ENCODE data around the gene GPR183.
"Not testable (repeated sequence)": the region's sequence is repeated elsewhere in the genome, so short reads cannot be mapped to it uniquely, and the experiment has no call there.

Gene GPR183

DNA sequence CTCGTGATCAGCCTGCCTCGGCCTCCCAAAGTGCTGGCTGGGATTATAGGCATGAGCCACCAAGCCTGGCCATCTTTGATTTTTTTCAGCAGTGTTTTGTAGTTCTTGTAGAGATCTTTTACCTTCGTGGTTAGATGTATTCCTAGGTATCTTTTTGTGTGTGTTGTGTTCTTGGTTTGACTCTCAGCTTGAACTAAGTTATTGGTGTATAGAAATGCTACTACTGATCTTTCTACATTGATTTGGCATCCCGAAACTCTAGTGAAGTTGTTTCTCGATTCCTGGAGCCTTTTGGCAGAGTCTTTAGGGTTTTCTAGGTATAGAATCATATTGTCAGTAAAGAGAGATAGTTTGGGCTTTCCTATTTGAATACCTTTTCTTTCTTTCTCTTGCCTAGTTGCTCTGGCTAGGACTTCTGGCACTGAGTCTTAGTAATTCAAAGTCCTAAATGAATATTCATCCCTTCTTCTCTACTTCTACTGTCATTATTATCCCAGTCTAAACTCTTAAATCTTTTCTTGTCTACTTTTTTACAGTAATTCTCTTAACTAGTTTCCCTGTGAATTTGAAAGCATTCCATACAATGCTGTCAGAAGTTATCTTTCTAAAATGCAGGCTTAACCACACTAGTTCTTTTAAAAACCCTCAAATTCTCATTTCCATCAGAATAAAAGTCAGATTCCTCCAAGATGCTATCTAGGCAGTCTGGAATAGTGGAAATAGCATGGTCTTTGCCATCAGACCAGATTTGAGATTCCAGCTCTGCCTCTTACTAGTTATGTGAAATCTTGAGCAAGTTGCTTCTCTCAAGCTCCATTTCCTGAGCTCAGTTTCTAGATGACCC is 56.0 kb downstream of the GPR183 start (continued):
- TF ChIP-seq, protein P1, sequence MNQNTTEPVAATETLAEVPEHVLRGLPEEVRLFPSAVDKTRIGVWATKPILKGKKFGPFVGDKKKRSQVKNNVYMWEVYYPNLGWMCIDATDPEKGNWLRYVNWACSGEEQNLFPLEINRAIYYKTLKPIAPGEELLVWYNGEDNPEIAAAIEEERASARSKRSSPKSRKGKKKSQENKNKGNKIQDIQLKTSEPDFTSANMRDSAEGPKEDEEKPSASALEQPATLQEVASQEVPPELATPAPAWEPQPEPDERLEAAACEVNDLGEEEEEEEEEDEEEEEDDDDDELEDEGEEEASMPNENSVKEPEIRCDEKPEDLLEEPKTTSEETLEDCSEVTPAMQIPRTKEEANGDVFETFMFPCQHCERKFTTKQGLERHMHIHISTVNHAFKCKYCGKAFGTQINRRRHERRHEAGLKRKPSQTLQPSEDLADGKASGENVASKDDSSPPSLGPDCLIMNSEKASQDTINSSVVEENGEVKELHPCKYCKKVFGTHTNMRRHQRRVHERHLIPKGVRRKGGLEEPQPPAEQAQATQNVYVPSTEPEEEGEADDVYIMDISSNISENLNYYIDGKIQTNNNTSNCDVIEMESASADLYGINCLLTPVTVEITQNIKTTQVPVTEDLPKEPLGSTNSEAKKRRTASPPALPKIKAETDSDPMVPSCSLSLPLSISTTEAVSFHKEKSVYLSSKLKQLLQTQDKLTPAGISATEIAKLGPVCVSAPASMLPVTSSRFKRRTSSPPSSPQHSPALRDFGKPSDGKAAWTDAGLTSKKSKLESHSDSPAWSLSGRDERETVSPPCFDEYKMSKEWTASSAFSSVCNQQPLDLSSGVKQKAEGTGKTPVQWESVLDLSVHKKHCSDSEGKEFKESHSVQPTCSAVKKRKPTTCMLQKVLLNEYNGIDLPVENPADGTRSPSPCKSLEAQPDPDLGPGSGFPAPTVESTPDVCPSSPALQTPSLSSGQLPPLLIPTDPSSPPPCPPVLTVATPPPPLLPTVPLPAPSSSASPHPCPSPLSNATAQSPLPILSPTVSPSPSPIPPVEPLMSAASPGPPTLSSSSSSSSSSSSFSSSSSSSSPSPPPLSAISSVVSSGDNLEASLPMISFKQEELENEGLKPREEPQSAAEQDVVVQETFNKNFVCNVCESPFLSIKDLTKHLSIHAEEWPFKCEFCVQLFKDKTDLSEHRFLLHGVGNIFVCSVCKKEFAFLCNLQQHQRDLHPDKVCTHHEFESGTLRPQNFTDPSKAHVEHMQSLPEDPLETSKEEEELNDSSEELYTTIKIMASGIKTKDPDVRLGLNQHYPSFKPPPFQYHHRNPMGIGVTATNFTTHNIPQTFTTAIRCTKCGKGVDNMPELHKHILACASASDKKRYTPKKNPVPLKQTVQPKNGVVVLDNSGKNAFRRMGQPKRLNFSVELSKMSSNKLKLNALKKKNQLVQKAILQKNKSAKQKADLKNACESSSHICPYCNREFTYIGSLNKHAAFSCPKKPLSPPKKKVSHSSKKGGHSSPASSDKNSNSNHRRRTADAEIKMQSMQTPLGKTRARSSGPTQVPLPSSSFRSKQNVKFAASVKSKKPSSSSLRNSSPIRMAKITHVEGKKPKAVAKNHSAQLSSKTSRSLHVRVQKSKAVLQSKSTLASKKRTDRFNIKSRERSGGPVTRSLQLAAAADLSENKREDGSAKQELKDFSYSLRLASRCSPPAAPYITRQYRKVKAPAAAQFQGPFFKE (tag by site-specific recombination; IDR thresholded peaks at IDR 0.05; ENCODE audit: borderline replicate concordance), result no peak
- TF ChIP-seq ZFP37 (tag by site-specific recombination; IDR thresholded peaks at IDR 0.05) (no peak), ZNF600 (tag by site-specific recombination; IDR thresholded peaks at IDR 0.05) (no peak), SCRT1 (tag by site-specific recombination; IDR thresholded peaks at IDR 0.05; ENCODE audit: borderline replicate concordance) (no peak)
- TF ChIP-seq, protein P2, sequence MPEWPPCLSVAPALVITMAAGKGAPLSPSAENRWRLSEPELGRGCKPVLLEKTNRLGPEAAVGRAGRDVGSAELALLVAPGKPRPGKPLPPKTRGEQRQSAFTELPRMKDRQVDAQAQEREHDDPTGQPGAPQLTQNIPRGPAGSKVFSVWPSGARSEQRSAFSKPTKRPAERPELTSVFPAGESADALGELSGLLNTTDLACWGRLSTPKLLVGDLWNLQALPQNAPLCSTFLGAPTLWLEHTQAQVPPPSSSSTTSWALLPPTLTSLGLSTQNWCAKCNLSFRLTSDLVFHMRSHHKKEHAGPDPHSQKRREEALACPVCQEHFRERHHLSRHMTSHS (tag by site-specific recombination; IDR thresholded peaks at IDR 0.05), result no peak

DNA sequence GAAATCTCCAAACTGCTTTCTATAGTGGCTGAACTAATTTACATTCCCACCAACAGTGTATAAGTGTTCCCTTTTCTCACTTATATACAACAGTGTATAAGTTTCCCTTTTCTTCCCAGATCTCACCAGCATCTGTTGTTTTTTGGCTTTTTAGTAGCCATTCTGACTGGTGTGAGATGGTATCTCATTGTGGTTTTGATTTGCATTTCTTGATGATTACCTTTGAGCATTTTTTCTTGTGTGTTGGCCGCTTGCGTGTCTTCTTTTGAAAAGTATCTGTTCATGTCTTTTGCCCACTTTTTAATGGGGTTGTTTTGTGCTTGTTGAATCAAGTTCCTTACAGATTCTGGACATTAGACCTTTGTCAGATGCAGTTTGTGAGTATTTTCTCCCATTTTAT is 57.6 kb downstream of the GPR183 start:
- POLR2A ChIA-PET; H3K4me1 ChIP-seq (ENCODE audit: control insufficient read depth, insufficient read depth, low read length); H3K27ac ChIP-seq (ENCODE audit: extremely low read depth, low read depth, low read length); H3K4me3 ChIP-seq (ENCODE audit: low read depth, low read length); H3K36me3 ChIP-seq (ENCODE audit: control insufficient read depth in 2 of 2, insufficient read depth in 1 of 2, low read length in 2 of 2); H3K9me3 ChIP-seq (ENCODE audit: control insufficient read depth, insufficient read depth, low read depth, low read length): not testable (repeated sequence)
- CTCF ChIA-PET, result interaction anchor here (0.6 to 0.7 kb wide), 2 partner anchors 73 to 215 kb away, joined by 3 read pairs; no protein-coding TSS in a partner anchor

DNA sequence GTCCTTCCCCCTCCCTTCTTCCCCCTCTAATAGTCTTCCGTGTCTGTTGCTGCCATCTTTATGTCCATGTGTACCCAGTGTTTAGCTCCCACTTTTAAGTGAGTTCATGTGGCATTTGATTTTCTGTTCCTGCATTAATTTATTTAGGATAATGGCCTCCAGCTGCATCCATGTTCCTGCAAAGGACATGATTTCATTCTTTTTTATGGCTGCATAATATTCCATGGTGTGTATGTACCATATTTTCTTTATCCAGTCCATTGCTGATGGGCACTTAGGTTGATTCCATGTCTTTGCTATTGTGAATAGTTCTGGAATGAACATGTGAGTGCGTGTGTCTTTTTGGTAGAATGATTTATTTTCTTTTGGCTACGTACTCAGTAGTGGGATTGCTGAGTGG is 58.0 kb downstream of the GPR183 start:
- TF ChIP-seq ZNF146 (tag by site-specific recombination; IDR thresholded peaks at IDR 0.05) (peak; percentile 93), ZNF280D (tag by site-specific recombination; IDR thresholded peaks at IDR 0.05) (0 out of 2 replicates have a peak, but pooled peaks have one; percentile 58)
- H3K4me1 ChIP-seq (ENCODE audit: control insufficient read depth, insufficient read depth, low read length); H3K27ac ChIP-seq (ENCODE audit: extremely low read depth, low read depth, low read length); H3K4me3 ChIP-seq (ENCODE audit: low read depth, low read length); H3K9me3 ChIP-seq (ENCODE audit: control insufficient read depth, insufficient read depth, low read depth, low read length); H3K36me3 ChIP-seq (ENCODE audit: control insufficient read depth in 2 of 2, insufficient read depth in 1 of 2, low read length in 2 of 2); POLR2A ChIA-PET: not testable (repeated sequence)
- CTCF ChIA-PET, result interaction anchor here (0.6 to 0.7 kb wide), 2 partner anchors 215 to 957 kb away, joined by 3 read pairs; no protein-coding TSS in a partner anchor

DNA sequence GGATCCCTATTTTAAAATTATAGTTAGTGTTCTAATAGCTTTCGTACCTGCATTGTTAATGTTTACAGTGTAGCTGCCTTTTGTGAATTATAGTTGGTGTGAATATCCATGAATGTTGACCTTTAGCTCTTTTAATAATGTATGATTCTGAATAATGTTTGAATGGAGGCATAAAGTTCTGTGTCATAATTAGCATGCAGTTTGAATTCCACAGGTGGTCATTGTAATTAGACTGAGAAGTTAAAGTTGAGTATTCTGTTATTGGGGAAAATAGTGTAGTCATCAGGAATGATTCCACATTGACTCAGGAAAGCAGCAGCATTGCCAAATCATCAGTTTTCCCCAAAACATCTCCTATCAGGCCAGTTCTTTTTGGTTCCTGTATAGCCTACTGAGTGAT is 61.1 kb downstream of the GPR183 start:
- H3K9me3 ChIP-seq (ENCODE audit: control insufficient read depth, insufficient read depth, low read depth, low read length), result no peaks in the 10 kb centered on the region
- H3K4me1 ChIP-seq (ENCODE audit: control insufficient read depth, insufficient read depth, low read length), result no peaks in the 10 kb centered on the region
- ChIA-PET POLR2A (no interaction called here), CTCF (no interaction called here)
- H3K27ac ChIP-seq (ENCODE audit: extremely low read depth, low read depth, low read length), result no peak overlapping the region
- TF ChIP-seq SCRT2 (tag by site-specific recombination; IDR thresholded peaks at IDR 0.05), result peak; percentile 72
- no peak for TF ChIP-seq GLI2 (tag by site-specific recombination; IDR thresholded peaks at IDR 0.05; ENCODE audit: borderline replicate concordance, low read depth)
- H3K36me3 ChIP-seq (ENCODE audit: control insufficient read depth in 2 of 2, insufficient read depth in 1 of 2, low read length in 2 of 2), result peaks cover 0 to under 1% of the 10 kb centered on the region in 2 experiments; a peak in 1 of 3 replicates
- no peak overlapping the region for H3K4me3 ChIP-seq (ENCODE audit: low read depth, low read length)
